Loucy (cell line): ENCODE measurements around the gene DNAH6.

Source experiments
- H2AFZ ChIP-seq: fragments of 200-600 bp; sonication (generic); 2 replicates; pipeline ENCODE4 v1.6.0; 2016; ENCODE audit warnings: antibody characterized with exemption, mild to moderate bottlenecking, low read length, moderate library complexity
- H3F3A ChIP-seq: fragments of 200-600 bp; 2 replicates; pipeline ENCODE4 v1.6.0; 2016; ENCODE audit warnings: antibody characterized with exemption, low read depth, mild to moderate bottlenecking
- H3K27me3 ChIP-seq: fragments of 200-600 bp; sonication (generic); 2 replicates; pipeline ENCODE4 v1.6.1; 2014; ENCODE audit warnings: low read length, mild to moderate bottlenecking; ENCODE audit not compliant: insufficient read depth, poor library complexity, severe bottlenecking
- H3K36me3 ChIP-seq: fragments of 200-600 bp; sonication (generic); 2 replicates; pipeline ENCODE4 v1.6.1; 2016; ENCODE audit warnings: low read length; ENCODE audit not compliant: insufficient read depth
- H3K4me1 ChIP-seq: fragments of 200-600 bp; sonication (generic); 2 replicates; pipeline ENCODE4 v1.5.1; 2014; ENCODE audit warnings: low read length, mild to moderate bottlenecking; ENCODE audit not compliant: insufficient read depth, poor library complexity, severe bottlenecking
- H3K4me2 ChIP-seq: fragments of 200-600 bp; sonication (generic); 2 replicates; pipeline ENCODE4 v1.6.0; 2014; ENCODE audit warnings: antibody characterized with exemption, low read length, low read depth, mild to moderate bottlenecking; ENCODE audit not compliant: poor library complexity, severe bottlenecking
- H3K4me3 ChIP-seq: fragments of 200-600 bp; sonication (generic); 2 replicates; pipeline ENCODE4 v1.5.1; 2014; ENCODE audit warnings: low read length, mild to moderate bottlenecking, mixed read lengths; ENCODE audit not compliant: poor library complexity, severe bottlenecking
- H3K79me2 ChIP-seq: fragments of 200-600 bp; sonication (generic); 2 replicates; pipeline ENCODE4 v1.6.1; 2014; ENCODE audit warnings: low read length; ENCODE audit not compliant: insufficient read depth
- H3K9ac ChIP-seq: fragments of 200-600 bp; sonication (generic); 2 replicates; pipeline ENCODE4 v1.6.0; 2014; ENCODE audit warnings: mild to moderate bottlenecking, low read depth, low read length, moderate library complexity; ENCODE audit not compliant: poor library complexity, severe bottlenecking
- H3K9me2 ChIP-seq: fragments of 200-600 bp; sonication (generic); replicated peaks from 2 replicates; pipeline ENCODE4 v1.6.1; 2016; ENCODE audit warnings: low read depth, low read length, mixed read lengths
- H3K9me3 ChIP-seq: fragments of 200-600 bp; sonication (generic); 2 replicates; pipeline ENCODE4 v1.6.1; 2014; ENCODE audit warnings: mild to moderate bottlenecking, antibody characterized with exemption, low read length, low read depth; ENCODE audit not compliant: insufficient read depth
- H4K20me1 ChIP-seq: fragments of 200-600 bp; sonication (generic); 2 replicates; pipeline ENCODE4 v1.6.0; 2014; ENCODE audit warnings: antibody characterized with exemption, low read length, mild to moderate bottlenecking; ENCODE audit not compliant: insufficient read depth, poor library complexity, severe bottlenecking
- EZH2phosphoT487 ChIP-seq: fragments of 200-600 bp; IDR thresholded peaks from 2 replicates; pipeline ENCODE4 v1.6.1; 2018; ENCODE audit warnings: antibody characterized with exemption, mild to moderate bottlenecking, moderate library complexity, borderline replicate concordance
- TF ChIP-seq, protein P1 (sequence below): fragments of 200-600 bp; sonication (generic); conservative IDR thresholded peaks from 2 replicates; pipeline ENCODE4 v1.5.1; 2014; ENCODE audit warnings: mild to moderate bottlenecking, antibody characterized with exemption, low read length

Gene DNAH6

GRCh38 chr2:84705858-84706257 lies 189.6 kb downstream of the DNAH6 start:
- no peaks in the 10 kb centered on the region for H3K36me3 ChIP-seq
- no peaks in the 10 kb centered on the region for H3K4me1 ChIP-seq
- H3F3A ChIP-seq, result no peaks in the 10 kb centered on the region
- H3K9me2 ChIP-seq, result no peaks in the 10 kb centered on the region
- no peaks in the 10 kb centered on the region for H4K20me1 ChIP-seq
- no peak for TF ChIP-seq EZH2phosphoT487
- TF ChIP-seq, protein P1, sequence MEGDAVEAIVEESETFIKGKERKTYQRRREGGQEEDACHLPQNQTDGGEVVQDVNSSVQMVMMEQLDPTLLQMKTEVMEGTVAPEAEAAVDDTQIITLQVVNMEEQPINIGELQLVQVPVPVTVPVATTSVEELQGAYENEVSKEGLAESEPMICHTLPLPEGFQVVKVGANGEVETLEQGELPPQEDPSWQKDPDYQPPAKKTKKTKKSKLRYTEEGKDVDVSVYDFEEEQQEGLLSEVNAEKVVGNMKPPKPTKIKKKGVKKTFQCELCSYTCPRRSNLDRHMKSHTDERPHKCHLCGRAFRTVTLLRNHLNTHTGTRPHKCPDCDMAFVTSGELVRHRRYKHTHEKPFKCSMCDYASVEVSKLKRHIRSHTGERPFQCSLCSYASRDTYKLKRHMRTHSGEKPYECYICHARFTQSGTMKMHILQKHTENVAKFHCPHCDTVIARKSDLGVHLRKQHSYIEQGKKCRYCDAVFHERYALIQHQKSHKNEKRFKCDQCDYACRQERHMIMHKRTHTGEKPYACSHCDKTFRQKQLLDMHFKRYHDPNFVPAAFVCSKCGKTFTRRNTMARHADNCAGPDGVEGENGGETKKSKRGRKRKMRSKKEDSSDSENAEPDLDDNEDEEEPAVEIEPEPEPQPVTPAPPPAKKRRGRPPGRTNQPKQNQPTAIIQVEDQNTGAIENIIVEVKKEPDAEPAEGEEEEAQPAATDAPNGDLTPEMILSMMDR, result no peak
- no peaks in the 10 kb centered on the region for H3K79me2 ChIP-seq
- no peaks in the 10 kb centered on the region for H3K9me3 ChIP-seq
- H3K4me3 ChIP-seq, result no peak overlapping the region
- no peak overlapping the region for H3K4me2 ChIP-seq
- no peak overlapping the region for H3K9ac ChIP-seq
- H3K27me3 ChIP-seq, result no peaks in the 10 kb centered on the region
- no peak overlapping the region for H2AFZ ChIP-seq

DNA sequence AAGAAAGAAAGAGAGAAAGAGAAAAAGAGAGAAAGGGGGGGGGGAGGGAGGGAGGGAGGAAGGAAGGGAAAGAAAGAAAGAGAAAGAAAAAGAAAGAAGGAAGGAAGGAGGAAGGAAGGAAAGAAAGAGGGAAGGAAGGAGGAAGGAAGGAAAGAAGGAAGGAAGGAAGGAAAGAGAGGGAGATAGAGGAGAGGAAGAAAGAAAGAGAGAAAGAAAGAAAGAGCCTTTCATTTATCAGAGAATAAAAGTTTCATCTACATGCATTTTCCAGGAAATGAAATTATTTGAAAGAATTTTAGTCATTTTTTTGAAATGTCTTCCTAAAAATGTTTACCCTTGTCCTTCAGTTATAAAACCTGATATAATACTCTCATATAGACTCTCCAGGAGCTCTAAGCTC lies 192.1 kb downstream of the DNAH6 start:
- H3K9me2 ChIP-seq, result no peaks in the 10 kb centered on the region
- H3F3A ChIP-seq, result no peaks in the 10 kb centered on the region
- no peaks in the 10 kb centered on the region for H3K4me1 ChIP-seq
- H3K9me3 ChIP-seq, result no peaks in the 10 kb centered on the region
- no peaks in the 10 kb centered on the region for H4K20me1 ChIP-seq
- no peak overlapping the region for H2AFZ ChIP-seq
- H3K9ac ChIP-seq, result no peak overlapping the region
- H3K36me3 ChIP-seq, result no peaks in the 10 kb centered on the region
- H3K4me2 ChIP-seq, result no peak overlapping the region
- H3K27me3 ChIP-seq, result no peaks in the 10 kb centered on the region
- H3K4me3 ChIP-seq, result no peak overlapping the region
- TF ChIP-seq EZH2phosphoT487, result no peak
- TF ChIP-seq, protein P1, result no peak
- no peaks in the 10 kb centered on the region for H3K79me2 ChIP-seq

DNA sequence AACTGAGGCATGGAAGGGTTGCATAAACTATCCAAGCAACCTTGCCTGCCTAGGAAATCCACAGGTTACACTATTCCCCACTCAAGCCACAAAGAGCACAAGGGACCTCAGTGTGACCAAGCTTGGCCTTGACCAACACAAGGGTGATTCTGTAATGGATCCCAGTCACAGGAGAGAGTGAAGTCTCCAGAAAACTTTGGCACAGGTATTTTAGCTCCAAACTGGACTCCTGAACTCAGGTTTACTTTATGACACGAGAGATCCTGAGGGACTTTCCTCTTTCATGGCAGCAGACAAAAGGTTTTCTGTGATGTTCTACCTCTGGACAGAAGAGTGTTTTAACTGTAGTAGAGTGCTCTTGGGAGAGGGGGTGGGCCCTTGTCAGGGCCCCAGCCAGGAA lies 195.4 kb downstream of the DNAH6 start:
- H4K20me1 ChIP-seq, result no peaks in the 10 kb centered on the region
- no peaks in the 10 kb centered on the region for H3K9me2 ChIP-seq
- no peaks in the 10 kb centered on the region for H3F3A ChIP-seq
- H3K9ac ChIP-seq, result no peak overlapping the region
- no peak overlapping the region for H3K4me3 ChIP-seq
- H3K4me2 ChIP-seq, result no peak overlapping the region
- H3K36me3 ChIP-seq, result no peaks in the 10 kb centered on the region
- no peaks in the 10 kb centered on the region for H3K4me1 ChIP-seq
- TF ChIP-seq, protein P1, result no peak
- no peak for TF ChIP-seq EZH2phosphoT487
- no peak overlapping the region for H2AFZ ChIP-seq
- H3K9me3 ChIP-seq, result no peaks in the 10 kb centered on the region
- H3K27me3 ChIP-seq, result no peaks in the 10 kb centered on the region
- H3K79me2 ChIP-seq, result no peaks in the 10 kb centered on the region
